ENCODE results near the gene COPS9.

GRCh38 chr2:240127191-240127750 lies 8.8 kb downstream of the COPS9 start:
- TF ChIP-seq CTCF (IDR thresholded peaks at IDR 0.05) (no peak), POLR2A (IDR thresholded peaks at IDR 0.05) (no peak)
